ENCODE data around the gene RINT1.

- TF ChIP-seq, protein P1, sequence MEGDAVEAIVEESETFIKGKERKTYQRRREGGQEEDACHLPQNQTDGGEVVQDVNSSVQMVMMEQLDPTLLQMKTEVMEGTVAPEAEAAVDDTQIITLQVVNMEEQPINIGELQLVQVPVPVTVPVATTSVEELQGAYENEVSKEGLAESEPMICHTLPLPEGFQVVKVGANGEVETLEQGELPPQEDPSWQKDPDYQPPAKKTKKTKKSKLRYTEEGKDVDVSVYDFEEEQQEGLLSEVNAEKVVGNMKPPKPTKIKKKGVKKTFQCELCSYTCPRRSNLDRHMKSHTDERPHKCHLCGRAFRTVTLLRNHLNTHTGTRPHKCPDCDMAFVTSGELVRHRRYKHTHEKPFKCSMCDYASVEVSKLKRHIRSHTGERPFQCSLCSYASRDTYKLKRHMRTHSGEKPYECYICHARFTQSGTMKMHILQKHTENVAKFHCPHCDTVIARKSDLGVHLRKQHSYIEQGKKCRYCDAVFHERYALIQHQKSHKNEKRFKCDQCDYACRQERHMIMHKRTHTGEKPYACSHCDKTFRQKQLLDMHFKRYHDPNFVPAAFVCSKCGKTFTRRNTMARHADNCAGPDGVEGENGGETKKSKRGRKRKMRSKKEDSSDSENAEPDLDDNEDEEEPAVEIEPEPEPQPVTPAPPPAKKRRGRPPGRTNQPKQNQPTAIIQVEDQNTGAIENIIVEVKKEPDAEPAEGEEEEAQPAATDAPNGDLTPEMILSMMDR (IDR thresholded peaks at IDR 0.05; ENCODE audit: low read depth, low read length) = no peak
- no peak for TF ChIP-seq EZH2phosphoT487 (IDR thresholded peaks at IDR 0.05; ENCODE audit: low read depth)
These were observed 68.9 kb downstream of the RINT1 start for GRCh38 chr7:105600720-105601550.
